NOMO-1 treated with DMSO at 0.1 percent for 48 hours (cell line): Measurements from ENCODE around the gene NR1I2.

Experiments used
- DNase-seq: peaks from one replicate; lab custom pipeline; 2025; ENCODE audit not compliant: unreplicated experiment; lab: John Stamatoyannopoulos, UW

The NR1I2 gene

DNA sequence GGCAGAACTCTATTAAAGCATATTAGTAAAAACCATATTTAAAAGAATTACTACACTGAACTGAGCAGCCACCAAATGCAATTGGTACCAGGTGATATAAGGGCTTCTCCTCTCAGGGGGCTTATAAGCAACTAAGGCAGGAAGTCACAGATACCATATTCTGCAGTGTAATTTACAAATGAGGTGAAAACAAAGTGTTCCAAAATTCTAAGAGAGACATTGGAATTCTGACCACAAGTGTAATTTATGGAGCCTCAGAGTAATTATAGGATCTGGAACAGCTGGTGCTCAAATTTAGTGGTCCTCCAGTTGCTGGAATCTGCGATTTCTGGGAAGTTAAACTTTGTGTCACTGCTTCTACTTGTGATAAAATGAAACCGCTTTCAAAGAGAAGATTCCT, 3.1 kb upstream of the NR1I2 start:
- DNase-seq, result no peak

DNA sequence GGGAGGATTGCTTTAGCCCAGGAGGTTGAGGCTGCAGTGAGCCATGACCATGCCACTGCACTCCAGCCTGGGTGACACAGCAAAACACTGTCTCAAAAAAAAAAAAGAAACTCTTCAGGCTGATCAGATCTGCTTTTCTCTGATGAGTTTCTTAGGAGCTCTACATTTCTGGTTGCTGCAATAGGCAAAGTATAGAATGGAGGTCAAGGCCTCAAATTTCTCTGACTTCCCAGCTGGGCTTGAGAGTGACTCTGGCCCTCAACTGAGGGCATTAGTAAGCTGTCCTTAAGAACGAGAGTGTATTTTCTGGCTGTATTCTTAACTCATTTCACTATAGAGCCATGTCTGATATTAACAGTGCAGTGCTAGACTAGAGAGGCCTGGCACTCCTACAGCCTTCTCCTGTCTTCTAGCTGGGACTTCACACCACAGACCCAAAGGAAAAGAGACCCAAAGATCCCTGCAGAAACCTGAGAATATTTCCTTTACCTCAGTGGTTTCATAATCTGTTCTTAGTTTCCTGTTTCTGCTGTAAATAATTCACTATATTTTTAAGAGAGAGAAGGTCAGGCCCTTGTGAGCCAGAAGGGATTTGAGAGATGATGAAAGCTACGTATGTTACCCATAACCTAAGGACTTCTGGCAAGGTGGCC, 2.0 kb upstream of the NR1I2 start:
- DNase-seq, result peak; percentile 41

DNA sequence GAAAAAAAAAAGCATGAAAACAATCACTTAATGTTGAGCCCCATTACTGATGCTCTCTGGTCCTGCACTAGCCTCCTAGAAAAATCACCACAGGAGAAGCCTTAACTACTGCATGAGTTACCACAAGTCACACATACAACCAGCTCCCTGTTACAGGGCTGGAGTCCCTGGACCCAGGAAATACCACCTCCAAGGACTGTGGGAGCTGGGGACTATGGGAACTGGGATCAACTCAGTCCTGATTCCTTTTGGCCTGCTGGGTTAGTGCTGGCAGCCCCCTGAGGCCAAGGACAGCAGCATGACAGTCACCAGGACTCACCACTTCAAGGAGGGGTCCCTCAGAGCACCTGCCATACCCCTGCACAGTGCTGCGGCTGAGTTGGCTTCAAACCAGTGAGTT, 559 bp downstream of the NR1I2 start:
- DNase-seq, result no peak

DNA sequence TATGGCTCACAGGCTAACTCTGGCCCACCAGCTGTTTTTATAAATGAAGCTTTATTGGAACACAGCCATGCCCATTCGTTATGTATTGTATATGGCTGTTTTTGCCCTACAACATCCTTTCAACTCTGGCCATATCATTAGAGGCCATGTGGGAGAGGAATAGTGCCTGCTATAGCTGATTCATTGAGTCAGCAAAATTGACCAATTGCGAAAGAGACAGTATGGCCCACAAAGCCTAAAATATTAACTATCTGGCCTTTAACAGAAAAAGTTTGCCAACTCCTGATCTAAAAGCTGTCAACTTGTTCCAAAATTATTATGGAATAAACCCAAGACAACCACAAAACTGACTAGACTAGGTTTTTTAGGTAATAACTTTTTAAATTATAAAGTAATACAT, 1.4 kb downstream of the NR1I2 start:
- no peak for DNase-seq

DNA sequence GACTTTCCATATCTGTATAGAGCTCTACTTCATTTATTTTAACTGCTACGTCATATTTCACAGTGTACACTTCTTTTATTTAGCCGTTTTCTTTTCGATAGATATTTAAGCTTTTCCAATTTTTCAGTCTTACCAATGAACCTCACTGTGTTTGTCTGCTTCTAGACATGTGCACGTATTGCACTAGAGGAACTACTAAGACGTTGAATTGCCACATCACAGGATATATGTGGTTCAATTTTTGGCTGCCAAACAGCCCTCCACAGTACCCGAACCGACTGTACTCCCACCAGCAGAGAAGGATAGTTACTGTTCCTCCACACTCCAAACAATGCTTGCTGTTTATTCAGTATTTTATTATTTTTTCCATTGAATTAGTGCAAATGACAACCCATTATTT, 2.0 kb downstream of the NR1I2 start:
- DNase-seq, result peak; percentile 86

DNA sequence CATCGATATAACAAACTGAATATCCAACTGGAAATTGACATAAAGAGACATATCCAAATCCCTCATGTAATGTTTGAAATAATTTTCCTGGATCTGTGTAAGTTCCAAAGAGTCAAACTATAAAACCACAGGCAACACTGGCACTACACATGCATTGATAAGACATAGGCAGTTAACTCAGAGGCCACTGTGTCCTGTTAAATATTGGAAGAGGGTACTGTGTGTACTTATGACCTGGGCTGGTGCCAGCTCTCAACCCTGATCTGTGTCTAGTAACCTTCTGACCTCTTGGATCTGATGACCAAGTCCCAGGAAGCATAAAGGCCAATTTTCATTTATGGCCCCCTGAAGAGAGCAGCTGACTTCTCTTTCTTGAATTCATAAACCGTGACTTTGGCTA, 4.5 kb downstream of the NR1I2 start:
- DNase-seq, result no peak

DNA sequence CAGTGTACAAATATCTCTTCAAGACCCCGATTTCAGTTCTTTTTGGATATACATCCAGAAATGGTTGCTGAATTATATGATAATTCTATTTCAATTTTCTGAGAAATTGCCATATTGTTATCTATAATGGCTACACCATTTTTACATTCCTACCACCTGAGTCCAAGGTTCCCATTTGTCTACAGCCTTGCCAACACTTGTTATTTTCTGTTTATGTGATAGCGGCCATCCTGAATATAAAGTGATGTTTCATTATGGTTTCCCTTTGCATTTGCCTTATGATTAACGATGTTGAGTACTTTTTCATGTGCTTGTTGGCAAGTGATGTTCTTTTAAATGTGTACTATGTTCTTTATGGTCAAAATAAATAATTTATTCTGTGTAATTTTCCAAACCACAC, 8.5 kb downstream of the NR1I2 start:
- no peak for DNase-seq

DNA sequence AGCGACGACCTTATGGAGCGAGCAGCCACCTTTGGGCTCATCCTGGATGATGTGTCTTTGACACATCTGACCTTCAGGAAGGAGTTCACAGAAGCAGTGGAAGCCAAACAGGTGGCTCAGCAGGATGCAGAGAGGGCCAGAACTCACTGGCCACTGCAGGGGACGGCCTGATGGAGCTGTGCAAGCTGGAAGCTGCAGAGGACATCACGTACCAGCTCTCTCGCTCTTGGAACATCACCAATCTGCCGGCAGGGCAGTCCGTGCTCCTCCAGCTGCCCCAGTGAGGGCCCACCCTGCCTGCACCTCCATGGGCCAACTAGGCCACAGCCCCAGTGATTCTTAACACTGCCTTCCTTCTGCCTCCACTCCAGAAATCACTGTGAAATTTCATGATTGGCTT, 10.4 kb downstream of the NR1I2 start:
- no peak for DNase-seq

DNA sequence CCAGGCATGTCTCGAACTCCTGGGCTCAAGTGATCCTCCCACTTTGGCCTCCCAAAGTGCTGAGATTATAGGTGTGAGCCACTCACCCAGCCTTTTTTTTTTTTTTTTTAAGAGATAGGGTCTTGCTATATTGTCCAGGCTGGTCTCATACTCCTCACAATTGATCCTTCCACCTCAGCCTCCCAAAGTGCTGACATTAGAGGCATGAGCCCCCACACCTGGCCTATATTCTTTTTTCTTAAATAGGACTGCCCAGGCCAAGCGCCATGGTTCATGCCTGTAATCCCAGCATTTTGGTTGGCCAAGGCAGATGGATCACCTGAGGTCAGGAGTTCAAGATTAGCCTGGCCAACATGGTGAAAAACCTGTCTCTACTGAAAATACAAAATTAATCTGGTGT, 12.5 kb downstream of the NR1I2 start:
- DNase-seq, result no peak

DNA sequence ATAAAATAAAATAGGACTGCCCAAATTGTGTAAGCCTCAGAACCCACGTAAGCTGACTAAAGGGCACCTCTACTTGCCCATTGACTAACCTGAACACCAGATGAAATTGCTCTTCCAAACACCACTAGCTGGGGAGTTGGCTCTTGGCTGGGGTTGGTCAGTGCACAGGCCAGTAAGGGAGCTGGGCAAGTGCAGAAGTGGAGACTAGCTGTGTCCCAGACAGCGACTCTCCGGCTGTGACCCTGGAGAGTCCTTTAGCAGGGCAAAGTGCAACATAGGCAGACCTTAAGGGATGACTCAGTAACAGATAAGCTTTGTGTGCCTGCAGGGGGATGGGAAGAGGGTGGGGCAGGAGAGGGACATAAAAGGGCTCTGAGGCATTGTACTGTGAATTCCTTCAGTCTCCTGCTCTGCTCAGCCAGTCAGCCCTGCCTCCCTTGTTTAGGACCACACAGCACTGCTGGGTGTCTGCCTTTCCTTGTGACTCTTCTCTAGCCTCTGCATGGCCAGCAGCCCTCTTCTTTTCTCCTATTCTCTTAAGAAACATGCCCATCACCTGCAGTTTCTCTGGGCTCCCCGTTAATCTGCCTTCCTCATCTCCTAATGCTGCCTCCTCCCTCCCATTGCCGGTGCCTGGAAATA, 13.2 kb downstream of the NR1I2 start:
- peak; percentile 90 for DNase-seq

DNA sequence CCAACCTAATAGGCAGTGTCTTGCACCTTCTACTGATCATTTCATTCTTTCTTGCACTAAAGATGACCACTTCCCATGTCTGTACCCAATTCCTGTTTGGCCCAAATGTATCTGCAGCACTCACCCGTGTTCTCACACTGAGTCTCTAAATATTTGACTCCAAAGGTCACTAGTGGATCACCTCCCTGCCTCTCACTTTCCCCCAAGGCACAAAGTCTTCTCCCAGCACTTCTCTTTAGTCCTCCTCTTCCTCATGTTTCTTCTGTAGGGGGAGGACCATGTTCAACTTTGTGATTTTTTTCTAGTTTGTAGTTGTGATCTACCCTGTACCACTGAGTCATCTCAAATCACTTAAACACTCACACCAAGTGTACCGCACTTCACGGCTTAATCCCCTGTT, 13.9 kb downstream of the NR1I2 start:
- DNase-seq, result no peak

DNA sequence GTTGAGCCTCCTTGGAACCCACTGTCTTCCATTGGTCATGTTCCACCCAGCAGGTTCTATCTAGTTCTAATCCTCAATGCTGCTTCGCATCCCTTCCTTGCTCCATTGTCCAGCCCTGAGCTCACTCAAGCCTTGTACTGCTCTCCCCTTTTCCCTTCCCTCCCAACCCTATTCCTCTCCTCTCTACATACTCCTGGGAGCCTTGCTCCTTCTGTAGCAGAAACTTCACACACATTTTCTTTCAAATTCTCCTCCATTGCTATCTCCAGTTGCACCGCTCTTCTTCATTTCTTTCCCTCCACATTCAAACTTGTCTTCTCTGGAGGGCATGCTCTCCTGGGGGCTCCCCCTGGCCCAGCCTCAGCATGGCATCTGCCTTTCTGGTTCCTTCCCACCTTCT, 14.5 kb downstream of the NR1I2 start:
- DNase-seq, result no peak

DNA sequence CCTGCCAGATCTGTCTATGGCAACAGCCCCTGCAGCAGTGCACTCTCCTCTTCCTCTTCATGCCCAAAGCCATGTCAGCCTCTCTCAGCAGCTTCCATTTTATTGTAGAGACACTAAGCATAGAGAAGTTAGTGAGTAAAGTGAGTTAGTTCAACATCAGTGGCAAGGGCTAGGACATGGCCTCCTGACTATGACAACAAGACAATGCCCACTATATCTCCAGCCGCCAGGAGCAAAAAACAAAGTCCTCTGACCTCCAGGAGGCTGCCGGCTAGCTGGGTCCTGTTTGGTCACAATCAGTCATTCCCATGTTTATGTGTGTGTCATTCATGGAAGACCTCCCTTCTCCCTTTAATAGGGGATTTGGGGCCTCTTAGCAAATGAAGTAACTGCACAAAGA, 14.9 kb downstream of the NR1I2 start:
- DNase-seq, result no peak

DNA sequence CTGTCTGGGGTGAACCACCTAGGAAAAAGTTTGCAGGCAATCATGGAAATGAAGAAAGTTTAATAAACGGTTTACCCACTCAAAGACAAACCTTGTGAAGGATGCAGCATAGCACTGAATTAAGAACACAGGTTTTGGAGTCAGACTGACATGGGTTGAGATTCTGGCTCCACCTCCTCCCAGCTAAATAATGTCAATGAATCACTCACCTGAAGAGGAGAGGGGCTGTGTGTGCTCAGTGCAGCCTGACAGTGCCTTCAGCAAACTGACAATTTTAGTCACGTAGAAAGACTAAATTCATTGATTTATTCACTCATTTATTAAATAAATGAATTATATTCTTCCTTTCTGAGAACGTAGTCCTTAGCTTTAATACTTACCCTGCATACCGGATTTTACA, 18.9 kb downstream of the NR1I2 start:
- no peak for DNase-seq

DNA sequence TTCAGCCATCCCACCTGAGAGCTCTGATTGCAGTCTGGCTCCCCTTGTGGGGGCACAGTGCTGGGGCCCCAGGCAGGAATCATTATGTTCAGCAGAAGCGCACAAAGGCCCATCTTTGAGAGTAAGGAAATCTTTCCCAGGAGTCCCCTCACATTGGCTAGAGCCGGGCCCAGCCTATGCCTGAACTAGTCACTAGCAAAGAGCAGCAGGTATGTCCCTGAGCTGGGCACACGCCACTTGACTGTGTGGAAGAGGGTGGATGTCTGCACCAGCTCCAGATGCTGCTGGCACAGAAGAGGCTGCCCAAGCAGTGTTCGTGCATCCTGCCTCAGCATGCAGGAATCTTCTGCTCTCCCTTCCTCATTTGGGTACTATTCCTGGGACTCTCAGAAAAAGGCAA, 26.3 kb downstream of the NR1I2 start:
- DNase-seq, result no peak

DNA sequence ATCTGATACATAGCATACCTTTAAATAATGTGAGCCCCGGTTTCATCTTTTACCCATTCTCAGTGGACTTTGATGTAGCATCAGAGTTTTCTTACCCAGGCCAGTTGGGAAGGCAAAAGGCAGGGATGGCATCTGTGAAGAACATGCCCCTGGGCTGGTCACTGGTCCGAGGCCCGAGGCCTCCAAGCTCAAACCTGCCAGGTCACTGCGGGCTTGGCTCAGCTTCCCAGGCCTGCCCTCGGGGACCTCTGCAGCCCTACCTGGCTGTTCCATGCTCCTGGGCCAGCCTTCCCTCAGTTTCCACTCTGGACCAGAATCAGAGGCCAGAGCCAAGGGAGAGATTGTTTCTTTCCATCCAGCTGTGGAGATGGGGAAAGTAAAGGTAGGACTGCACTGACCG, 26.9 kb downstream of the NR1I2 start:
- no peak for DNase-seq

DNA sequence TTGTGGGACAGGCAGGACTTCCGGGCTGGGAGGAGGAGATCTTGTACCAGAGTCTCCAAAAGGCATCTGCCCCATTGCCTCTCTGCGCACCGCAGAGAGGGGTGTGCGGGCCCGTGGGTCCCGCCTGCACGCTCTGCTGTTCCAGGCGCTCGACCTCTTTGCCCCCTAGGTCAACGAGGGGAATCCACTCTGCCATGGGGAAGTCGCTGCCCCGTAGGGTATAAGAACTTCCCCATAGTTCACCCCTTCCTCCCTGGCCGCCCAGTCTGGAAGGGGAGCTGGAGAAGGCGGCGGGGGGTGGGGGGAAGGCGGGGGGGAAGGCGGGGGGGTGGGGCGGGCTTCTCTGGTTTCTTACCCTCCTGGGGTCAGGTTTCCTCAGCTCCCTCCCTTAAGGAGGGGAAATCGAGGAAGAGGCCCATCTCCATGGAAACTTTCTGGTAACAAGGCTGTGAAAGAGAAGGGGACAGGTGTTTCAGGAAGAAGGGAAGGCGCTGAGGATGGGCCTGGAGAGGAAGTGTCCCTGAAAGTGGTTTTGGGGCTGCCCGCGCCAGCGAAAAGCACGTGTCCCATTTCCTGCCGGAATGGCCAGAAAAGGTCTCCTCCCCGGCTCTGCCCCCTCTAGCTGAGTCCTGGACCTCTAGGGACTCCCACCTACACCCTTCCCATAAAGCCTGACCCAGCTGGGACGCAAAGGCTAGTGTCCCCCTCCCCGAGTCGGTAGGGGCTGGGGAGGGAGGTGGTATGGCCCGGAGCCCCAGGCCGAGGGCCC, 27.5 kb downstream of the NR1I2 start:
- no peak for DNase-seq

DNA sequence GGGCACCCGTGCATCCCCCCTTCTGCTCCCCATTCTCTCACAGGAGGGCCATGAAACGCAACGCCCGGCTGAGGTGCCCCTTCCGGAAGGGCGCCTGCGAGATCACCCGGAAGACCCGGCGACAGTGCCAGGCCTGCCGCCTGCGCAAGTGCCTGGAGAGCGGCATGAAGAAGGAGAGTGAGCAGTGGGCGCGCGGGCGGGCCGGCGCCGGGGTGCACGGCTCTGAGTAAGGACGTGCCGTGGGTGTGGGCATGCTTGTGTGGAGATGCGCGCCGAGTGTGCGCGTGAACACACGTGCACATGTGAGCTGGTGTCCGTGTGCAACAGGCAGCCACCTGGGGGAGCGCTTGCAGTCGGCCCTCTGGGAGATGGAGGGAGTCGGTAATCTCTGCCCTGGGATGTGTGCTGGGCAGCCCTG, 28.1 kb downstream of the NR1I2 start:
- DNase-seq, result peak; percentile 50

DNA sequence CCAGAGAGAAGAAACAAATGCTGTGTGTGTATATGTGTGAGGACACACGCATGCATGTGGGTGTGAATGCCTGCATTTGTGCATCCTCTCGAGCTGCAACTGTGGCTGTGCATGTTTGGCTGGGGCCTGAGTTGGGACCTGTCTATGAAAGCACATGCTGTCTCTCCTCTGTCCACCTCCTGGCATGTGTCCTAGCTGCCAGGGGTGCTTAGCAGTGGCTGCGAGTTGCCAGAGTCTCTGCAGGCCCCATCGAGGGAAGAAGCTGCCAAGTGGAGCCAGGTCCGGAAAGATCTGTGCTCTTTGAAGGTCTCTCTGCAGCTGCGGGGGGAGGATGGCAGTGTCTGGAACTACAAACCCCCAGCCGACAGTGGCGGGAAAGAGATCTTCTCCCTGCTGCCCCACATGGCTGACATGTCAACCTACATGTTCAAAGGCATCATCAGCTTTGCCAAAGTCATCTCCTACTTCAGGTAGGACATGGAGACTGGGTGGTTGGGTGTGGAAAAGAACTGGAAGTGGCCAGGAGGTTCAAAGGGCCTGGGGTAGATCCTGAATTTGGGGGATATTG, 30.7 kb downstream of the NR1I2 start:
- DNase-seq, result no peak

DNA sequence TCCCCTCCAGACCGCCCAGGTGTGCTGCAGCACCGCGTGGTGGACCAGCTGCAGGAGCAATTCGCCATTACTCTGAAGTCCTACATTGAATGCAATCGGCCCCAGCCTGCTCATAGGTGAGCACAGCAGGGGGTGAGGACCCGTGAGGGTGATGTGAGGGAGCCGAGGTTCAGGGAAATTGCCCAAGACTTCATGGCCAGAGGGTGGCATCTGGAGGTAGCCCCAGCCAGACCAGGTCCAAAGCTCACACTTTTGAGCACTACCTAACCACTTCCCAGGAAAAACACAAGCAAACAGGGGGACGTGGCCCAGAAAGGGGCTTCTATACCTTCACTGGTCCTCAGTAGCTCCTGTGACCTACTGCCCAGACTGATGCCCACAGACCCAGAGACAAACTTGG, 33.8 kb downstream of the NR1I2 start:
- DNase-seq, result no peak

DNA sequence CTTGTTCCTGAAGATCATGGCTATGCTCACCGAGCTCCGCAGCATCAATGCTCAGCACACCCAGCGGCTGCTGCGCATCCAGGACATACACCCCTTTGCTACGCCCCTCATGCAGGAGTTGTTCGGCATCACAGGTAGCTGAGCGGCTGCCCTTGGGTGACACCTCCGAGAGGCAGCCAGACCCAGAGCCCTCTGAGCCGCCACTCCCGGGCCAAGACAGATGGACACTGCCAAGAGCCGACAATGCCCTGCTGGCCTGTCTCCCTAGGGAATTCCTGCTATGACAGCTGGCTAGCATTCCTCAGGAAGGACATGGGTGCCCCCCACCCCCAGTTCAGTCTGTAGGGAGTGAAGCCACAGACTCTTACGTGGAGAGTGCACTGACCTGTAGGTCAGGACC, 35.2 kb downstream of the NR1I2 start:
- DNase-seq, result no peak
